ENCODE results near the gene CEP131. TPM values are rescaled to one million over a fixed set of nuclear protein-coding genes. Genes with fewer than 3 reads are reported as not detected.

CEP131 gene
- total RNA-seq, 1 donor from 2014 or later, result 26.2 TPM

- H3K36me3 ChIP-seq (ENCODE audit: control insufficient read depth, insufficient read depth, low read length), result peaks cover 3% of the 10 kb centered on the region
- H3K27me3 ChIP-seq (ENCODE audit: control insufficient read depth, insufficient read depth, low read length), result no peaks in the 10 kb centered on the region
- H3K4me3 ChIP-seq (ENCODE audit: low read depth, low read length), result no peak overlapping the region
- TF ChIP-seq CTCF (IDR thresholded peaks at IDR 0.05; ENCODE audit: insufficient read depth, low read length, poor library complexity, severe bottlenecking), result no peak
- DNase-seq (ENCODE audit: low read depth), result no peak
Measured at GRCh38 chr17:81264640-81265039, 41.9 kb upstream of the CEP131 start.

- Histone ChIP-seq H3K36me3 (ENCODE audit: control insufficient read depth, insufficient read depth, low read length) (peaks cover 3% of the 10 kb centered on the region), H3K4me3 (ENCODE audit: low read depth, low read length) (no peak overlapping the region), H3K27me3 (ENCODE audit: control insufficient read depth, insufficient read depth, low read length) (no peaks in the 10 kb centered on the region)
- DNase-seq (ENCODE audit: low read depth), result no peak
- no peak for TF ChIP-seq CTCF (IDR thresholded peaks at IDR 0.05; ENCODE audit: insufficient read depth, low read length, poor library complexity, severe bottlenecking)
Measured at GRCh38 chr17:81263371-81264181, 40.8 kb upstream of the CEP131 start.

- DNase-seq (ENCODE audit: low read depth), result no peak
- Histone ChIP-seq H3K4me3 (ENCODE audit: low read depth, low read length) (no peak overlapping the region), H3K27me3 (ENCODE audit: control insufficient read depth, insufficient read depth, low read length) (no peaks in the 10 kb centered on the region), H3K36me3 (ENCODE audit: control insufficient read depth, insufficient read depth, low read length) (peaks cover 3% of the 10 kb centered on the region)
- TF ChIP-seq CTCF (IDR thresholded peaks at IDR 0.05; ENCODE audit: insufficient read depth, low read length, poor library complexity, severe bottlenecking), result no peak
Measured at GRCh38 chr17:81261582-81262336, 39.0 kb upstream of the CEP131 start.

- DNase-seq (ENCODE audit: low read depth), result no peak
- H3K27me3 ChIP-seq (ENCODE audit: control insufficient read depth, insufficient read depth, low read length), result no peaks in the 10 kb centered on the region
- no peak for TF ChIP-seq CTCF (IDR thresholded peaks at IDR 0.05; ENCODE audit: insufficient read depth, low read length, poor library complexity, severe bottlenecking)
- H3K4me3 ChIP-seq (ENCODE audit: low read depth, low read length), result no peak overlapping the region
- H3K36me3 ChIP-seq (ENCODE audit: control insufficient read depth, insufficient read depth, low read length), result peaks cover 3% of the 10 kb centered on the region
Measured at GRCh38 chr17:81261096-81261495, 38.3 kb upstream of the CEP131 start.

- H3K27me3 ChIP-seq (ENCODE audit: control insufficient read depth, insufficient read depth, low read length), result no peaks in the 10 kb centered on the region
Measured at GRCh38 chr17:81260641-81261040, 37.9 kb upstream of the CEP131 start.

More at GRCh38 chr17:81260641-81261040, 37.9 kb upstream of the CEP131 start:
- no peak overlapping the region for H3K4me3 ChIP-seq (ENCODE audit: low read depth, low read length)
- no peak for TF ChIP-seq CTCF (IDR thresholded peaks at IDR 0.05; ENCODE audit: insufficient read depth, low read length, poor library complexity, severe bottlenecking)
- peaks cover 3% of the 10 kb centered on the region for H3K36me3 ChIP-seq (ENCODE audit: control insufficient read depth, insufficient read depth, low read length)
- no peak for DNase-seq (ENCODE audit: low read depth)
